ENCODE data around the gene TIMM23.
"Not testable (repeated sequence)": the region's sequence is repeated elsewhere in the genome, so short reads cannot be mapped to it uniquely, and the experiment has no call there.

TIMM23 gene

DNA sequence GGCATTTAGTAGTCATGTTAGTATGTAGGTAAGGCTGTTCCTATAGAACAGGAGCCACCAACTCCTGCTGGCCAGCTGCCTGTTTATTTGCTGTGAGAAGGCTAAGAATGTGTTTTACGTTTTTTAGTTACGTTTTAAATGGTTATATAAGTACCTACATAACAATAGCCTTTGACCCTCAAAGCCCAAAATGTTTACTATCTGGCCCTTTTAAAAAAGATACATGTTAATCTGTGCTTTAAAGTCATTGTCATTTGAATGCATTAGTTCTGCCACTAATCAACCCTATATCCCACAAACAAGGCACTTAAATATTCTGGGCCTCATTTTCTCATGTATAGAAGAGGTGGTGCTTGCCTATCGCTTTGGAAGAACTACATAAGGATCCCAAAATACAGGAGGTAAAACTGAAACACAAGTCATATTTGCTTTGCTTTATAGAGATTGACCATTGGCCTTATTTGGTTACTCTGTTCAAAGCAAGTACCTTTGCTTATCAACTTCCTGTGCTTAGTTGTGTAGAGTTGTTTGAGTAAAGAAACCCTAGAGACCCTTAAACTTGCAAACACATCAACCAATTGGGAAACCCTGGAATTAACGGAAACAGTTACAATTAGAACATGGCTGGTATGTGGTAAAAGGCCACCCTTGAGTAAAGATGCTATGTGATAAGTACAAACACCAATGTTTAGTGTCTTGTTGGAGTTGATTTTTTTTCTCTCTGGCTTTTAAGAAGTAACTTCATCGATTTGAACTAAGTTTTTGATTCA is 25.9 kb downstream of the TIMM23 start:
- Mint-ChIP-seq H3K27me3 (ENCODE audit: low read depth, poor library complexity) (no peaks in the 10 kb centered on the region), H3K9me3 (no peaks in the 10 kb centered on the region), H3K36me3 (ENCODE audit: low read depth) (peaks cover 75% of the 10 kb centered on the region), H3K4me1 (no peaks in the 10 kb centered on the region), H3K4me3 (no peak overlapping the region), H3K27ac (no peak overlapping the region)
- DNase-seq: no peak
- TF ChIP-seq, protein P1, sequence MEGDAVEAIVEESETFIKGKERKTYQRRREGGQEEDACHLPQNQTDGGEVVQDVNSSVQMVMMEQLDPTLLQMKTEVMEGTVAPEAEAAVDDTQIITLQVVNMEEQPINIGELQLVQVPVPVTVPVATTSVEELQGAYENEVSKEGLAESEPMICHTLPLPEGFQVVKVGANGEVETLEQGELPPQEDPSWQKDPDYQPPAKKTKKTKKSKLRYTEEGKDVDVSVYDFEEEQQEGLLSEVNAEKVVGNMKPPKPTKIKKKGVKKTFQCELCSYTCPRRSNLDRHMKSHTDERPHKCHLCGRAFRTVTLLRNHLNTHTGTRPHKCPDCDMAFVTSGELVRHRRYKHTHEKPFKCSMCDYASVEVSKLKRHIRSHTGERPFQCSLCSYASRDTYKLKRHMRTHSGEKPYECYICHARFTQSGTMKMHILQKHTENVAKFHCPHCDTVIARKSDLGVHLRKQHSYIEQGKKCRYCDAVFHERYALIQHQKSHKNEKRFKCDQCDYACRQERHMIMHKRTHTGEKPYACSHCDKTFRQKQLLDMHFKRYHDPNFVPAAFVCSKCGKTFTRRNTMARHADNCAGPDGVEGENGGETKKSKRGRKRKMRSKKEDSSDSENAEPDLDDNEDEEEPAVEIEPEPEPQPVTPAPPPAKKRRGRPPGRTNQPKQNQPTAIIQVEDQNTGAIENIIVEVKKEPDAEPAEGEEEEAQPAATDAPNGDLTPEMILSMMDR (IDR thresholded peaks at IDR 0.05): no peak

DNA sequence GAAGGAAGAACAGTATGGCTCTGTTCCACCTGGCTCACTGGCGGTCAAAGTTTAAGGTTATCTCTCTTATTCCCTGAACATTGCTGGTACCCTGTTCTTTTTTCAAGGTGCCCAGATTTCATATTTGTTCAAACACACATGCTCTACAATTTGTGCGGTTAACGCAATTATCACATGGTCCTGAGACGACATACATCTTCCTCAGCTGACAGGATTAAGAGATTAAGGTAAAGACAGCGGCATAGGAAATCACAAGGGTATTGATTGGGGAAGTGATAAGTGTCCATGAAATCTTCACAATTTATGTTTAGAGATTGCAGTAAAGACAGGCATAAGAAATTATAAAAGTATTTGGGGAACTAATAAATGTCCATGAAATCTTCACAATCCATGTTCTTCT is 27.7 kb downstream of the TIMM23 start:
- H3K4me3 Mint-ChIP-seq; H3K27me3 Mint-ChIP-seq (ENCODE audit: low read depth, poor library complexity); H3K4me1 Mint-ChIP-seq; H3K27ac Mint-ChIP-seq; H3K9me3 Mint-ChIP-seq; DNase-seq: not testable (repeated sequence)
- H3K36me3 Mint-ChIP-seq (ENCODE audit: low read depth): peaks cover 73% of the 10 kb centered on the region

DNA sequence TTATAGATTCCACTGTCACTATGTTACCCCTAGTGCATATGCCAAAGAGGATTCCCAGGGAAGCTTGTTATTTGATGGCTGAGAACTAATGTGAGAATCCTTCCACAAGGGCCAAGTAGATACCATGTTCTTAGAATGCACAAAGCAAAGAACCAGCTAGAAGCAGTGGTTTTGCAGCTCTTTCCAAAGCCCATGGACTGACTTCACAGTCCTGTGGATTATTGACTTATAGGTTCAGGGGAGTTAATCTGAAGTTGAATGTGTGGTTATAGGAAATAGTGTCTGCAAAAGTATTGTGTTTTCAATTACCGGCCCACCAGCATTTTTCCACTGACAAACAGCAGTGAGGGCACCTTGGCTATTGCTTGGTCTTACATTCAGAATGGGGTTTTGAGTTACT is 28.2 kb downstream of the TIMM23 start:
- H3K4me1 Mint-ChIP-seq: no peaks in the 10 kb centered on the region
- H3K27me3 Mint-ChIP-seq (ENCODE audit: low read depth, poor library complexity): no peaks in the 10 kb centered on the region
- DNase-seq: no peak
- no peak overlapping the region for H3K27ac Mint-ChIP-seq
- H3K4me3 Mint-ChIP-seq: no peak overlapping the region
- no peaks in the 10 kb centered on the region for H3K9me3 Mint-ChIP-seq
- peaks cover 73% of the 10 kb centered on the region for H3K36me3 Mint-ChIP-seq (ENCODE audit: low read depth)
- TF ChIP-seq, protein P1 (IDR thresholded peaks at IDR 0.05): no peak

DNA sequence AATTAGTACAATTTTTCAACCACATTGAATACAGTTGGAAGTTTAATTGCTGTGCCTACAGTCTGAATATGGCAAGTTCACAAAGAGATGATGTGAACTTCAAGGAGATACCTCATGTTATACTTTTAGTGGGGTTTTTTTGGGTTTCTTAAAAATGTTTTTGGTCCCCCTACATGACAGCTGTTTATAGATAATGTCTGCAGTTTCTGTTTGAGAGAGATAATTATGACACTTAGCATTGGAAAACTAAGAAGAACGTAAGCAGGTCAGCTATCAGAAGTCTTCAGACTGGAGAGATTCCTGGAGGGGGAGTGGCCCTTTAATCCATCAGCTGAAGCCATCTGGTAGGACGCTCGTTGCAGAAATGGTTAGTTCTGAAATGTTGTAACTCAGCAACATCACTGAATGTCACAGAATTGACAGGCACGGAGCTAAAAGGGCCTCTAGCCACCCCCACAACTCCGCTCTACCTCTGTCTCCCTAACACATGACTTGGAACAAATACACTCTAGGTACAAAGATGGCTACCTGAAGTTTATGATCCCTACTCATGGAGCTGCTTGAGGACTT is 29.0 kb downstream of the TIMM23 start:
- TF ChIP-seq, protein P1 (IDR thresholded peaks at IDR 0.05): no peak
- H3K27me3 Mint-ChIP-seq (ENCODE audit: low read depth, poor library complexity): no peaks in the 10 kb centered on the region
- no peak for DNase-seq
- no peak overlapping the region for H3K4me3 Mint-ChIP-seq
- peaks cover 74% of the 10 kb centered on the region for H3K36me3 Mint-ChIP-seq (ENCODE audit: low read depth)
- H3K9me3 Mint-ChIP-seq: no peaks in the 10 kb centered on the region
- no peaks in the 10 kb centered on the region for H3K4me1 Mint-ChIP-seq
- H3K27ac Mint-ChIP-seq: no peak overlapping the region

DNA sequence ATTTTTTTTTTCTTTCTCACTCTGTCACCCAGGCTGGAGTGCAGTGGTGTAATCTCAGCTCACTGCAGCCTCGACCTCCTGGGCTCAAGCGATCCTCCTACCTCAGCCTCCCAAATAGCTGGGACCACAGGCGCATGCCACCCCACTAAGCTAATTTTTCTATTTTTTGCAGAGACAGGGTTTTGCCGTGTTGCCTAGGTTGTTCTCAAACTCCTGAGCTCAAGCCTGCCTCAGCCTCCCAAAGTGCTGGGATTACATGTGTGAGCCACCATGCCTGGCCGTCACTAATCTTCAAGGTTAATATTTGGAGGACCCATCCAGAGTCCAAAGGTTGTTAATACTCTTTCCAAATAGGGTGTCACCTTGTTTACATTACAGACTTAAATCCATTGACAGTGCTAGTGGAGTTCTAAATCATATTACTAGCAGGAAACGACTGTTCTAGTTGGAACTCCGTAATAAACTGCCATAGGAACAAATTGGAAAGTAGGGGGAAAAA is 29.9 kb downstream of the TIMM23 start:
- not testable (repeated sequence) for H3K9me3 Mint-ChIP-seq; H3K27me3 Mint-ChIP-seq (ENCODE audit: low read depth, poor library complexity); DNase-seq; H3K4me1 Mint-ChIP-seq; H3K4me3 Mint-ChIP-seq; H3K27ac Mint-ChIP-seq
- H3K36me3 Mint-ChIP-seq (ENCODE audit: low read depth): peaks cover 74% of the 10 kb centered on the region

DNA sequence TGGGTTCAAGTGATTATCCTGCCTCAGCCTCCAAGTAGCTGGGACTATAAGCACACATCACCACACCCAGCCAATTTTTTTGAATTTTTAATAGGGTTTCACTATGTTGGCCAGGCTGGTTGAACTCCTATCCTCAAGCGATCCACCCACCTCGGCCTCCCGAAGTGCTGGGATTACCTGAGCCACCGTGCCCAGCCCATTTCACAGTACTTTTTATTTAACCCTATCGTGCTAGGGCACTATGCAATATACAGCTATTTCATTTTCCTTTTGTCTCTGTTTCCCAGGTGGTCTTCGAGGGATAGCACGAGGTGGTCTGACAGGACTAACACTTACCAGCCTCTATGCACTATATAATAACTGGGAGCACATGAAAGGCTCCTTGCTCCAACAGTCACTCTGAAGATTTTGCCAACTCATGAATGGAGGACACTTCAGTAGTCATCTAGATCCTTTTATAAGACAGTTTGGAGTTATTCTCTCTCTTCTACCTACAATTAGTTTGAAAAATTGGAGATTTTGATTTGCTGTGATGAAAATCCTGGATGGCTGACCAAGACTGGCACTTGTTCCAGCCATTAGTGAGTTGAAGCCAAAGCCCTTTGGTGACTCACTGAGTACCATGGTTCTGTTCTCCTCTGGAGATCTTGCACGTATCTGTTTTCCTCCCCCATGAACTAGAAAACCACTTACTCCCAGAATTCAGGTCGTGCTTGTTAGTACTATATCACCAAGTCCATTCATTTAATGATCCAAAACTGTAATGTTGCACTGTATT is 30.8 kb downstream of the TIMM23 start:
- Mint-ChIP-seq H3K4me1 (no peaks in the 10 kb centered on the region), H3K4me3 (no peak overlapping the region), H3K9me3 (peaks cover 4% of the 10 kb centered on the region), H3K27ac (no peak overlapping the region), H3K27me3 (ENCODE audit: low read depth, poor library complexity) (no peaks in the 10 kb centered on the region), H3K36me3 (ENCODE audit: low read depth) (peaks cover 74% of the 10 kb centered on the region)
- no peak for DNase-seq
- TF ChIP-seq, protein P1 (IDR thresholded peaks at IDR 0.05): no peak

Data from nephron progenitor cell (in vitro differentiated cells).